ENCODE data around the gene FMN2.

The FMN2 gene

DNA sequence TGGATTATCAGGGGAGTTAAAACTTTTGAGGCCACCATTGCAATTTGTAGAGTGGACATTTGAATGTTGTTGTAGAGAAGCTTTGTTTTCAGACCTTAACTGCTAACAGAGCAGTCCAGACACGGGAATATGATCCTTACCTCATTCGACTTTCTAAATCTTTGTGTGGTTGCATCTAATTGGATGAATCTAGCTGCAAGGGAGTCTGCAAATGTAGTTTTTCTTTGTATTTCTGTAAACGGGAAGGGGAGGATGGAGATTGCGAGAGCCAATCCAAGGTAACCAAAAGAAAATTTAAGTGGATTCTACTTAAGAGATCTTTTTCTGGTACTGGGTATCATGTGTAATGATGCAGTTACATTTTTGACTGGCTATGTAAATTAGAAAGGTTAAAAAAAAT lies 110.2 kb downstream of the FMN2 start:
- no peak for DNase-seq

DNA sequence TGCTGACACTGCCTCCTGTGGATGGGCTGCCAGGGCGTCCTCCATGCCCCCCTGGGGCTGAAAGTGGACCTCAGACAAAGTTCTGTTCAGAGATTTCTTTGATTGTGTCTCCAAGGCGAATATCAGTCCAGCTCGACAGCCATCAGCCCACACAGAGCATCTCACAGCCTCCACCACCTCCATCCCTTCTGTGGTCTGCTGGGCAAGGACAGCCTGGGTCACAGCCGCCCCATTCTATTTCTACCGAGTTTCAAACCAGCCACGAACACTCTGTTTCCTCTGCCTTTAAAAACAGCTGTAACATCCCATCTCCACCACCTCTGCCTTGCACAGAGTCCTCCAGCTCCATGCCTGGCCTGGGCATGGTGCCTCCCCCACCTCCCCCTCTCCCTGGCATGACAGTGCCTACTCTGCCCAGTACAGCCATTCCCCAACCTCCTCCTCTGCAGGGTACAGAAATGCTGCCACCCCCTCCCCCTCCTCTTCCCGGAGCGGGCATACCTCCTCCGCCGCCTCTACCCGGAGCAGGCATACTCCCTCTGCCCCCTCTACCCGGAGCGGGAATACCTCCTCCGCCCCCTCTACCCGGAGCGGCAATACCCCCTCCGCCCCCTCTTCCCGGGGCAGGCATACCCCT lies 115.5 kb downstream of the FMN2 start:
- no peak for DNase-seq

DNA sequence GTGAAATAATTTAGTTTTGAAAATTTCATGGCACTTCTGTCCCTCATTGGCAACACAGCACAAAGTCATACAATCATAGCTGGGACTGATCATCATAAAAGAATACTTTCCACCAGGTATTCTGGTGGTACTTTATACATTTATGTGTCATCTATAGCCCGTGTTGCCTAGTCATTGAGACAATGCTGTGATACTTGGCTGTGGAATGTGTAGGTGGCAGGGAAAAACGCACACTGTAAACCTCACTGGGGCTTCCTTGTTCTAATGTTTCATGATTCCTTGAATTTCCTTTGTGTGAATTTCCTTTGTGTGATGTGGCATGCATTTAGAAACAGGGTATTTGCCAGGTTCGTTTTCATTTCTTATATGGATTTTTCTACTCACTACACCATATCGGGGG lies 118.3 kb downstream of the FMN2 start:
- no peak for DNase-seq

DNA sequence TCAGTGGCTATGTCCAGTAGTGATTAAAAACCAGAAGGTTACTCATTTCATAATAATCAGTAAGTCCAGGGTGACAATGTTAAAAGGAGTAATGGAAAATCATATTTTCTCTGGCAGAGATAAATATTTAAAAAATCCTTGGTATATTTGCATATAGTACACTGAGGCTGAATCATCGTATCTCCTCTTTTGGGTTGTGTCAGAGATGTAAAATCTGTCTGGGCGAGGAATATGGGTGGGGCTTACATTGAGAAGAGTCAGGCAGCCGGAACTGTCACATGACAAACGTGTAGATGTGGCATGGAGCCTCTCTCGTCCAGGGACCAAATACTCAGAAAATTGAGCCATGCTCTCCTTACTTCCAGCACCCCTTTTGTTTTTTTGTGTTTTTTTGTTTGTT lies 120.9 kb downstream of the FMN2 start:
- DNase-seq, result no peak

GRCh38 chr1:240217403-240217802 lies 125.7 kb downstream of the FMN2 start:
- no peak for DNase-seq

DNA sequence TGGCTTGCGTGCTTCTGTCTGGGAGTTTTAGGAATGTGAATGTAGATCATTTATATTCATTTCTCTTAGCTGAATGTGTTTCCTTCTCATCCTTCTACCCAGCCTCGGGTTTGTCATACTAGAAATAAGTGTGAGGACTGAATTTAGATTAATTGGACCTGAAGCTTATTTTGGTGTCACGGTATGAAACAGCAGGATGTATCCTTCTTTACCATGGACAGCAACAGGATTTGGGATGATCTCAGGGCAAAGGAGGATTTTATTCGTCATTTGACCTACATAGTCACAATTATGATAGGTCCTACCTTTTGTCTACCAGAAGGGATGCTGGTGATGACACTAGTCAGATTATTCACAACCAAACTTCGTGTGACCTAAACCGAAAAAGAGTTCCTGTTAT lies 127.4 kb downstream of the FMN2 start:
- DNase-seq, result no peak

GRCh38 chr1:240226102-240226501 lies 134.4 kb downstream of the FMN2 start:
- no peak for DNase-seq

GRCh38 chr1:240230816-240231215 lies 139.1 kb downstream of the FMN2 start:
- no peak for DNase-seq

- DNase-seq, result no peak
Observed at GRCh38 chr1:240232530-240232929, 140.8 kb downstream of the FMN2 start.

GRCh38 chr1:240234485-240235210 lies 143.0 kb downstream of the FMN2 start:
- no peak for DNase-seq

- no peak for DNase-seq
Observed at GRCh38 chr1:240235521-240236288, 144.0 kb downstream of the FMN2 start.

GRCh38 chr1:240237305-240237721 lies 145.6 kb downstream of the FMN2 start:
- no peak for DNase-seq

- no peak for DNase-seq
Observed at GRCh38 chr1:240239309-240239708, 147.6 kb downstream of the FMN2 start.

DNA sequence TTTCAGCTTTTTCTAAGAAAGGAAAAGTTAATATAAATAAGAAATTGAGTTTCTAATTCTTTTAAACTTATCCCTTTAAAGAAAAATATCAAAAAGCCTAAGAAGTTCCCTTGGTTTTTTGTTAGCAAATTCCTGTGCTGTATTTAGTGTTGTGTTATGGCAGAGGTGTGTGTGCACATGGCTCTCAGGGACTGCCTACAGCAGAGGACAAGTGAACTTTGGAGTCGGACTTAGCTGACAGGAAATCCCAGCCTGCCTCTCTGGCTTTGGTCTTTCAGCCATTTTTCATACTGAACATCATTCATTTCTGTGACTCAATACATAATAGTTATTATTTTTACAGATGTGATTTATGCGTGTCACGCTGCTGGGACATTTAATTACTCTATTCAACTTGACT lies 149.6 kb downstream of the FMN2 start:
- no peak for DNase-seq

- no peak for DNase-seq
Observed at GRCh38 chr1:240242601-240243144, 151.0 kb downstream of the FMN2 start.

DNA sequence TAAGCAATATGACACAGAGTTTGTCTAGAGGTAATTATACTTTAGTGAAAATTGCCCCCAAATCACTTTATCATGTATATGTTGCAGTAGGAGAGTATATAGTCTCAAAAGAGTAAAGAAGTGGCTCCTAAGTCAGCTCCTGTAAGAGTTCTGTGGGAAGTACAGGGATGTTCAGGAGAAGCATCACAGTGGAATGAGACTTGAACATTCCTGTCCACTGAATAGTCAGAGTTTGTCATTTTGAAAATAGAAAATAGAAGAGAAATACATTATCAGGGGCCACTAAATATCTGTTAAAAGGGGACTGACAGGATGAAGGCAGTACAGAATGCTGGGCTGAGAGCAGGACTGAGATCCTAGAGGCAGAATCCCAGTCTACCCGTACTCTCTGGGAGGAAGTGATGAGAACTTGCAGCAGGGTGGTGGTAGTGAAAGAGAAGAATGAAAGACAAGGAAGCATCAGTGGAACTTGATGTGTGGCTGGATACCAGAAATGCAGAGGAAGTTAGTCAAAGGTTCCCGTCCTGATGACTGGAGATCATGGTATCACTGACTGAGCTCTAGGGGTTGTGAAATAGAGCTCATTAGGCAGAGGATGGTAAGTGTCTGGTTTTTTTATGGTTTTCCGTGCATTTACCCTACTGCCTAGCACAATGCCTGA lies 153.4 kb downstream of the FMN2 start:
- DNase-seq, result no peak

DNA sequence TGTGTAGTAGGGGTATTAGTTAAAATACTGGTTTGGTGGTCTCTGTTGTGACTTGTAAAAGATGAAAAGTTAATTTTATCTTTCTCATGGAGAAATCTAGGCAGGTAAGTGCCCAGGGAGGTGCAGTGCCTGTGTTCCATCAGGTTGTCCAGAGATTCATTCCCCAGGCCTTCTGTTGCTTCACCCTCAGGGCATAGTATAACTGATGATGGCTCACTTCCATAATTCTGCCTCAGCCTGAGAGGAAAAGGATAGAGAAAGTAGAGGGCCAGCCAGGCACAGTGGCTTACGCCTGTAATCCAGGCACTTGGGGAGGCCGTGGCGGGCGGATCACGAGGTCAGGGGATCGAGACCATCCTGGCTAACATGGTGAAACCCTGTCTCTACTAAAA lies 153.9 kb downstream of the FMN2 start:
- DNase-seq, result no peak

DNA sequence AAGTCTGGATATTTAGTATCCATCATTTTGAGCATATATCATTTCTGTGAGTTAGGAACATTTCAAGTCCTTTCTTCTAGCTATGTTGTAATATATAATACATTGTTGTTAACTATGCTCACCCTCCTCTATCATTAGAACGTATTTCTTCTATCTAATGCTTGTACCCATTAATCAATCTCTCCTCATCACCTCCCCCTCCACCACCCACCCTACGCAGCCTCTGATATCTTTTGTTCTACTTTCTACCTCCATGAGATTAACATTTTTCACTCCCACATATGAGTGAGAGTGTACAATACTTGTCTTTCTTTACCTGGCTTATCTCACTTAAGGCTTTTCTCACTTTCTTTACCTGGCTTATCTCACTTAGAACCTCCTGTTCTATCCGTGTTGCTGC lies 156.2 kb downstream of the FMN2 start:
- no peak for DNase-seq

- no peak for DNase-seq
Observed at GRCh38 chr1:240254006-240254405, 162.3 kb downstream of the FMN2 start.

- DNase-seq, result no peak
Observed at GRCh38 chr1:240254778-240255291, 163.2 kb downstream of the FMN2 start.

GRCh38 chr1:240255922-240256321 lies 164.2 kb downstream of the FMN2 start:
- no peak for DNase-seq

- no peak for DNase-seq
Observed at GRCh38 chr1:240256836-240257503, 165.3 kb downstream of the FMN2 start.

Measured in NCI-H1694 (cell line).